Omental fat pad (tissue), 4 donors: ENCODE results near the gene MTIF2. TPM values are rescaled to one million over a fixed set of nuclear protein-coding genes. Genes with fewer than 3 reads are reported as not detected.

Experiments
- ATAC-seq: fragments of 150-250 bp; one replicate; pipeline ENCODE4 v1.9.1; 2016; ENCODE audit warnings: mild to moderate bottlenecking, moderate library complexity; ENCODE audit not compliant: low FRiP score
- DNase-seq: peaks from one replicate; pipeline ENCODE4 v3.0.0-alpha.2; 2019; ENCODE audit warnings: low spot score
- CTCF ChIP-seq, 3 donors: fragments of 450-650 bp; IDR thresholded peaks; one replicate each; pipeline ENCODE4 v1.5.1; 2016 to 2017; ENCODE audit warnings: antibody characterized with exemption in 3 of 3, mild to moderate bottlenecking in 3 of 3, moderate library complexity in 2 of 3
- total RNA-seq, 4 donors: library from RNA; depleted of rRNA; stranded (reverse); fragments of >200 nt; gene quantifications; one replicate each; pipeline ENCODE4 v1.1.0, GENCODE V29; 2016

Gene MTIF2
- 10 to 100 TPM; 21.5 to 25.3 (median 22.9) TPM for total RNA-seq

DNA sequence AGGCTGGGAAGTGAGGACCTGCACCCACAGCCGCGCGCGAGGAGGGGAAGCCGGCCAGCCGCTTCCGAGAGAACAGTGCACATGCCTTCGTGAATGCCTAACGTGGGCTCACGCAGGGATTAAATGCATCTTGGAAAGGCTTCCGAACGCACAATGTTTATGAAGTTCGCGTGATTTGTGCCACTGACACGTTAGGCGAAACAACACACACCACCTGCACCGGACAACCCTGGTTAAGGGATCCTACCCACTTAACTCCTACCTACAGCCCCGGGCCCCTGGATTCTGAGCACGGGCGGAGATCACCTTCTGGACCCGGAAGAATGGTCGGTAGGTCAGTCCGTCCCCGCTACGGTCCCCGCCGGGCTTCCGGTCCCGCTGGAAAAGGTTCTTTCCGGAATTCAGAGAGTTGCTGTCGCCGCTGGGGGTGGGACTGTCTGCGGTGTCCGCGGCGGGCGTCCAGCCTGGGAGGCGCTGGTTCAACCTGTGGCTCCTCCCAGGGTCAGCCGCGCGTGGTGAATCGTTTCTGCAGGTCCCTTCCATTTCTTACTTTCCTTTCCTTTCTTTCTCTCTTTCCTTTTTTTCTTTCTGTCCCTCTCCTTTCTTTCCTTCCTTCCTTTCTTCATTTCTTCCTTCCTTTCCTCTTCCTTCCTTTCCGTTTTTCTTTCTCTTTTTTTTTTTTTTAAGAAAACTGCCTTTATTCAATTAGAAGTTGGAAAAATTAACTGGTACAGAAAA is at the start of gene MTIF2:
Gene MTIF2 (minus strand): TSS at position 325 of the 738 bp plus-strand sequence. CDS start 5,373 bp downstream, outside the sequence.
- DNase-seq: peak; percentile 76
- peak; percentile 100 for ATAC-seq
- no peak for TF ChIP-seq CTCF (IDR thresholded peaks at IDR 0.05)

DNA sequence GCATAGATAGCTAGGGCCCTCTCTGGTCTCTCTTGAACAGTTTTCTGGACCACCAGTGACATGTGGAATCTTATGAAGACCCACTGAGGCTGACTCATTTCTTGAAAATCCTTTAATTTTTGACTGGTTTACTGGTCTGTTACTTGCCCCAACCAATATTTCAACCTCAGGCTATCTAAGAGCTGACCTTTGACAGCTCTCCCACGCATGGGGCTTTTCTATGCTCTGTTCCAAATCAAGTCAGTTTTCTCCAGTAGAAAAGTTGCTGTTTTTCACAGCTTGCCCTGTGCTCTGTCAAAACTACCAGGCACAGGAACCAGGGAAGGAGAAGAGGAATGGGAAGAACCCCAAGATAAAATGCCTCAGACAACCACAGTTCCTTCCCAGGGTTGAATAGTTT is 46.0 kb upstream of the MTIF2 start:
- ATAC-seq (no peak), DNase-seq (no peak)
- no peak for TF ChIP-seq CTCF (IDR thresholded peaks at IDR 0.05)

GRCh38 chr2:55311444-55311870 is 42.4 kb upstream of the MTIF2 start:
- DNase-seq: no peak
- TF ChIP-seq CTCF (IDR thresholded peaks at IDR 0.05): no peak
- no peak for ATAC-seq

GRCh38 chr2:55309446-55309845 is 40.4 kb upstream of the MTIF2 start:
- TF ChIP-seq CTCF (IDR thresholded peaks at IDR 0.05): no peak
- ATAC-seq (no peak), DNase-seq (no peak)

DNA sequence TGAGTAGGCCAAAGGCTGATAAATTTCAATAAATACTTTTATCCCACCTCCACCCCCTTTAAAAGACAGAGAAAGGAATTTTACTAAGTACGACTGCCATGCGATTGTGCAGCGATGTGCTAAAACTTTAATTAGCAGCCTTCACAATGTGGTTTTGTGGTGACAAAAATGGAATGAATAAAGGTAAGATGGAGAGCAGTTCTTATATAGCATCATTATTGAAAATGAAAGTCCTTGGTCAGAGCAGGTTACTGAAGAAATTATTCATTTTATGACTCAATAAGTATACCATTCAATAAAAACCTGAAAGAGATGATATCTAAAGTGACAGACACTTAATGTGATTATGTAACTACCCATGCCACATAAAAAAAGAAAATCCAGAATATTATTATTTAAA is 33.2 kb upstream of the MTIF2 start:
- no peak for DNase-seq
- no peak for TF ChIP-seq CTCF (IDR thresholded peaks at IDR 0.05)
- no peak for ATAC-seq

GRCh38 chr2:55301277-55301676 is 32.2 kb upstream of the MTIF2 start:
- ATAC-seq (no peak), DNase-seq (no peak)
- TF ChIP-seq CTCF (IDR thresholded peaks at IDR 0.05): no peak

DNA sequence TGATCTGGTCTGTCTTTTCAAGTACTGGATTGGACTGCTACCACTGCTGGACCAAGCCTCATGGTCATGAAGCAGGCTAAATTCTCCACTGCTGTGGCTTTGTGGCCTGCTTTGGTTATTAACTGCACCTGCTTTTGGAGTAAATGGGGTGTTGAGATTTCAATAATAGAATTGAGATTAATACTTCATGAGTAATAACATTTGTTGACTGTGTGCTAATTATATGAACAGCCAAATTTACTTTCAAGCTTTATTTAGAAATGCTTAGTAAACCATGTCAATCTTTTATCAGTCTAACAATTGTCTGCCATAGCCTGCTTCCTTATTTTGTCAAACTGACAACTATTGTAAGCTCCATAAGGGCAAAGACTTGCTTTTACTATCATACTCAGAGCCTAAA is 27.4 kb upstream of the MTIF2 start:
- TF ChIP-seq CTCF (IDR thresholded peaks at IDR 0.05): no peak
- no peak for ATAC-seq
- DNase-seq: no peak
